Activated T-helper 2 cell treated with anti-CD3 and anti-CD28 coated beads, Interferon-gamma antibody, Interleukin-2, Interleukin-4, amounts not matched to agents 10 μg/mL and 5 μg/mL and 100 μg/mL, durations not matched to agents 14 hours and 24 hours and 36 hours (primary cell): ENCODE measurements around the gene FRY. TPM values are rescaled to one million over a fixed set of nuclear protein-coding genes. Genes with fewer than 3 reads are reported as not detected.

Experiments used
- DNase-seq: peaks from one replicate; pipeline ENCODE4 v3.0.0; 2021; ENCODE audit warnings: low spot score
- H3K27ac Mint-ChIP-seq: one replicate; pipeline ENCODE4 v1.8.0; 2021; ENCODE audit warnings: mixed read lengths
- H3K27me3 Mint-ChIP-seq: one replicate; pipeline ENCODE4 v1.8.0; 2021; ENCODE audit warnings: low read depth, mixed read lengths
- H3K36me3 Mint-ChIP-seq: one replicate; pipeline ENCODE4 v1.8.0; 2021; ENCODE audit warnings: low read depth, mixed read lengths
- H3K4me1 Mint-ChIP-seq: one replicate; pipeline ENCODE4 v1.8.0; 2021; ENCODE audit warnings: low read depth, mixed read lengths
- H3K4me3 Mint-ChIP-seq: one replicate; pipeline ENCODE4 v1.8.0; 2021; ENCODE audit warnings: low read depth, mild to moderate bottlenecking, moderate library complexity, mixed read lengths
- H3K9me3 Mint-ChIP-seq: one replicate; pipeline ENCODE4 v1.8.0; 2021; ENCODE audit warnings: mixed read lengths
- intact Hi-C: fragments of 100-400 bp; cut with micrococcal nuclease; formaldehyde crosslinking; loops from one replicate; pipeline ENCODE4 v1.15.1; 2023
- total RNA-seq: library from RNA; stranded (reverse); gene quantifications from 2 replicates; pipeline ENCODE4 v1.2.3, GENCODE V29; 2022

FRY gene
- total RNA-seq, 1 donor from 2014 or later = 3.7 TPM

GRCh38 chr13:32021785-32022184 is 9.8 kb upstream of the FRY start:
- H3K4me1 Mint-ChIP-seq = no peaks in the 10 kb centered on the region

GRCh38 chr13:32022311-32022710 is 9.3 kb upstream of the FRY start:
- Mint-ChIP-seq H3K36me3 (no peaks in the 10 kb centered on the region), H3K4me1 (no peaks in the 10 kb centered on the region), H3K27me3 (no peaks in the 10 kb centered on the region), H3K27ac (no peak overlapping the region), H3K9me3 (no peaks in the 10 kb centered on the region), H3K4me3 (no peak overlapping the region)
- no peak for DNase-seq
- intact Hi-C loops = no loop called here

More at GRCh38 chr13:32021785-32022184, 9.8 kb upstream of the FRY start:
- Mint-ChIP-seq H3K9me3 (no peaks in the 10 kb centered on the region), H3K36me3 (no peaks in the 10 kb centered on the region), H3K27ac (no peak overlapping the region), H3K27me3 (no peaks in the 10 kb centered on the region), H3K4me3 (no peak overlapping the region)
- intact Hi-C loops = no loop called here
- DNase-seq = no peak

- DNase-seq = no peak
- intact Hi-C loops = no loop called here
- Mint-ChIP-seq H3K36me3 (no peaks in the 10 kb centered on the region), H3K4me1 (no peaks in the 10 kb centered on the region), H3K27me3 (no peaks in the 10 kb centered on the region), H3K9me3 (no peaks in the 10 kb centered on the region), H3K27ac (no peak overlapping the region), H3K4me3 (no peak overlapping the region)
Observed at GRCh38 chr13:32023096-32023495, 8.5 kb upstream of the FRY start.

- H3K4me1 Mint-ChIP-seq = peaks cover 3% of the 10 kb centered on the region
- no peak overlapping the region for H3K27ac Mint-ChIP-seq
- no peaks in the 10 kb centered on the region for H3K36me3 Mint-ChIP-seq
- no peak for DNase-seq
- intact Hi-C loops = no loop called here
- H3K27me3 Mint-ChIP-seq = peaks cover 3% of the 10 kb centered on the region
- H3K9me3 Mint-ChIP-seq = no peaks in the 10 kb centered on the region
- no peak overlapping the region for H3K4me3 Mint-ChIP-seq
Observed at GRCh38 chr13:32023698-32024097, 7.9 kb upstream of the FRY start.

GRCh38 chr13:32024750-32025149 is 6.8 kb upstream of the FRY start:
- H3K4me1 Mint-ChIP-seq = peaks cover 3% of the 10 kb centered on the region
- H3K27me3 Mint-ChIP-seq = peaks cover 3% of the 10 kb centered on the region
- no peak overlapping the region for H3K27ac Mint-ChIP-seq
- no peak for DNase-seq
- intact Hi-C loops = no loop called here
- H3K9me3 Mint-ChIP-seq = no peaks in the 10 kb centered on the region
- no peaks in the 10 kb centered on the region for H3K36me3 Mint-ChIP-seq
- H3K4me3 Mint-ChIP-seq = no peak overlapping the region

GRCh38 chr13:32025730-32026129 is 5.8 kb upstream of the FRY start:
- DNase-seq = no peak
- Mint-ChIP-seq H3K4me3 (no peak overlapping the region), H3K4me1 (peaks cover 11% of the 10 kb centered on the region), H3K36me3 (no peaks in the 10 kb centered on the region), H3K9me3 (no peaks in the 10 kb centered on the region), H3K27me3 (peaks cover 3% of the 10 kb centered on the region), H3K27ac (no peak overlapping the region)
- intact Hi-C loops = no loop called here

- H3K27me3 Mint-ChIP-seq = peaks cover 4% of the 10 kb centered on the region
- H3K9me3 Mint-ChIP-seq = no peaks in the 10 kb centered on the region
- no peak for DNase-seq
- intact Hi-C loops = no loop called here
- no peak overlapping the region for H3K27ac Mint-ChIP-seq
- H3K4me3 Mint-ChIP-seq = no peak overlapping the region
- peaks cover 14% of the 10 kb centered on the region for H3K4me1 Mint-ChIP-seq
- H3K36me3 Mint-ChIP-seq = peaks cover 1% of the 10 kb centered on the region
Observed at GRCh38 chr13:32026623-32027022, 5.0 kb upstream of the FRY start.

GRCh38 chr13:32028711-32029110 is 2.9 kb upstream of the FRY start:
- Mint-ChIP-seq H3K27me3 (peaks cover 5% of the 10 kb centered on the region), H3K4me1 (peaks cover 32% of the 10 kb centered on the region), H3K27ac (no peak overlapping the region), H3K36me3 (peaks cover 2% of the 10 kb centered on the region), H3K4me3 (no peak overlapping the region), H3K9me3 (no peaks in the 10 kb centered on the region)
- intact Hi-C loops = no loop called here
- DNase-seq = no peak

- peaks cover 40% of the 10 kb centered on the region for H3K4me1 Mint-ChIP-seq
- H3K36me3 Mint-ChIP-seq = peaks cover 2% of the 10 kb centered on the region
- intact Hi-C loops = loop anchor here (2.0 to 10.0 kb wide), 5 partner anchors 17 to 505 kb away; partner anchors contain the start of genes N4BP2L1 and N4BP2L2
- H3K27ac Mint-ChIP-seq = no peak overlapping the region
- peaks cover 5% of the 10 kb centered on the region for H3K27me3 Mint-ChIP-seq
- H3K9me3 Mint-ChIP-seq = no peaks in the 10 kb centered on the region
- DNase-seq = no peak
- H3K4me3 Mint-ChIP-seq = no peak overlapping the region
Observed at GRCh38 chr13:32029684-32030083, 1.9 kb upstream of the FRY start.

- Mint-ChIP-seq H3K4me3 (peak overlapping the region; percentile 94), H3K4me1 (peaks cover 56% of the 10 kb centered on the region), H3K27ac (peak overlapping the region; percentile 89)
Observed at GRCh38 chr13:32031815-32032370, 319 bp downstream of the FRY start.

GRCh38 chr13:32032759-32033158 is 1.2 kb downstream of the FRY start:
- no peak overlapping the region for H3K27ac Mint-ChIP-seq
- peaks cover 5% of the 10 kb centered on the region for H3K27me3 Mint-ChIP-seq
- intact Hi-C loops = loop anchor here (5.0 to 10.0 kb wide), 4 partner anchors 85 to 502 kb away; partner anchors contain the start of genes N4BP2L1 and N4BP2L2
- peaks cover 2% of the 10 kb centered on the region for H3K36me3 Mint-ChIP-seq
- peaks cover 64% of the 10 kb centered on the region for H3K4me1 Mint-ChIP-seq
- DNase-seq = no peak
- no peaks in the 10 kb centered on the region for H3K9me3 Mint-ChIP-seq
- peak overlapping the region; percentile 94 for H3K4me3 Mint-ChIP-seq

More at GRCh38 chr13:32031815-32032370, 319 bp downstream of the FRY start:
- intact Hi-C loops = loop anchor here (1.0 to 10.0 kb wide), 6 partner anchors 15 to 503 kb away; partner anchors contain the start of genes BRCA2, N4BP2L1, N4BP2L2 and ZAR1L
- Mint-ChIP-seq H3K27me3 (peaks cover 5% of the 10 kb centered on the region), H3K9me3 (no peaks in the 10 kb centered on the region), H3K36me3 (peaks cover 2% of the 10 kb centered on the region)
- no peak for DNase-seq

- H3K27me3 Mint-ChIP-seq = peaks cover 2% of the 10 kb centered on the region
- intact Hi-C loops = loop anchor here (5.0 to 10.0 kb wide), 4 partner anchors 84 to 501 kb away; partner anchors contain the start of genes N4BP2L1 and N4BP2L2
- H3K4me3 Mint-ChIP-seq = peak overlapping the region; percentile 13
Observed at GRCh38 chr13:32033744-32034143, 2.2 kb downstream of the FRY start.

GRCh38 chr13:32035716-32036115 is 4.1 kb downstream of the FRY start:
- no peak for DNase-seq
- Mint-ChIP-seq H3K36me3 (peaks cover 18% of the 10 kb centered on the region), H3K27me3 (peaks cover 2% of the 10 kb centered on the region), H3K4me1 (peaks cover 79% of the 10 kb centered on the region), H3K9me3 (no peaks in the 10 kb centered on the region), H3K4me3 (no peak overlapping the region), H3K27ac (no peak overlapping the region)
- intact Hi-C loops = loop anchor here (10.0 kb wide), 2 partner anchors 121 to 499 kb away; partner anchors contain the start of gene N4BP2L2

More at GRCh38 chr13:32033744-32034143, 2.2 kb downstream of the FRY start:
- peaks cover 6% of the 10 kb centered on the region for H3K36me3 Mint-ChIP-seq
- H3K9me3 Mint-ChIP-seq = no peaks in the 10 kb centered on the region
- H3K27ac Mint-ChIP-seq = no peak overlapping the region
- DNase-seq = no peak
- H3K4me1 Mint-ChIP-seq = peaks cover 72% of the 10 kb centered on the region
